Stimulated activated CD4-positive, alpha-beta T cell treated with anti-CD3 and anti-CD28 coated beads, Interleukin-1b, Interleukin-23, amount 100 ng/mL, for 24 hours (primary cell): ENCODE data around the gene KDM2B.
A peak's percentile ranks its signal among the peaks of the same experiment; 100 is the strongest.
"Not testable (repeated sequence)": the region's sequence is repeated elsewhere in the genome, so short reads cannot be mapped to it uniquely, and the experiment has no call there.

Experiments
- DNase-seq, 4 experiments: peaks; one replicate each; pipeline ENCODE4 v3.0.0-alpha.2; 2020; ENCODE audit warnings: low read depth in 4 of 4, low spot score in 1 of 4

Gene KDM2B

DNA sequence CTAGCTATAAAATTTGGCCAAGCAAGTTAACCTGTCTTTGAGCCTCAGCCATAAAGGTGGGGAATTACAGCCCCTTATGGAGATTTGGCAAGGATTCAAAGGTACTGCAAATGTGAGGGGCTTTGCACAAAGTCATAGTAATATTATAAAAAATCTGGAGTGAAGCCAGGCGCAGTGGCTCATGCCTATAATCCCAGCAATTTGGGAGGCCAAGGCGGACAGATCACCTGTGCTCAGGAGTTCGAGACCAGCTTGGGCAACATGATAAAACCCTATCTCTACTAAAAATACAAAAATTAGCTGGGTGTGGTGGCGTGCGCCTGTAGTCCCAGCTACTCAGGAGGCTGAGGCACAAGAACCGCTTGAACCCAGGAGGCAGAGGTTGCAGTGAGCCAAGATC is 4.1 kb upstream of the KDM2B start:
- DNase-seq, result not testable (repeated sequence)

DNA sequence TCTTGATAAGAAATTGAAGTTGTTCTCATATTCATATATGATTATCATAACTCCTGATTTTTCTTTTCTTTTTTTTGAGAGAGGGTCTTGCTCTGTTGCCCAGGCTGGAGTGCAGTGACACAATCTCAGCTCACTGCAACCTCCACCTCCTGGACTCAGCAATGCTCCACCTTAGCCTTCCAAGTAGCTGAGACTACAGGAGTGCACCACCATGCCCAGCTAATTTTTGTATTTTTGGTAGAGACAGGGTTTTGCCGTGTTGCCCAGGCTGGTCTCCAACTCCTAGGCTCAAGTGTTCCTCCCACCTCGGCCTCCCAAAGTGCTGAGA is 2.5 kb upstream of the KDM2B start:
- not testable (repeated sequence) for DNase-seq

DNA sequence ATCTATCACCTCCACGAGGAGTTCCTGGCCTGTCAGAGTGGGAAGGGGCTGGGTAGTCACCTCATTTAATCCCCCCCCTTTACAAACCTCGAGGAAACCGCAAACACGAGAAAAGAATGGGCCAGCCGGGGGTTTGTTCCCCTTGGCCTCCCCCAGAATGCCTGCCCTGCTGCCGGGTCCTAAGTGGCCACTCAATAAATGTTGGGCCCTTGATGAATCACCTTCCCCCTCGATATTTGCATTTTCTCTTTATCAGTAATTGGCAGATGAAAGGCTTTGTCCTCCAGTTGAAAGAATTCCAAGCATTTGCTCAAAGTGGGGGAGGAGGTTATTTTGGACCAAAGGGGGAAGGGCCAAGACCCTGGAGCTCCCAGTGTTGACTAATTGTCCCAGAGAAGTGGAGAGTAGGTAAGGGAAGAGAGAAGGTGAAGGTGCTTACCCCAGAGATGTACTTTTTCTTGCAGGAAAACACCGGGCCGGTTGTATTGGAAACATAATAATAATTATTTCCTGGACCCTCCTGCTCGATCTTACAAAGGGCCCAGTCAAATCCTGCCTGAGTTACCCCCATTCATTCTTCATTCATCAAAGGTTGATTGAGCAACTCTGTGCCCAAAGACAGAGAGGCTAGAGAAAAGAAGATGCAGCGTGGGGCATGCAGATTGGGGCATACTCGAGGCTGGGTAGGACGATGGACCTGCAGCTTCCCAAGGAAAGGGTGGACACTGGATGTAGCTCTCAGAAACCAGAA is 1.9 kb upstream of the KDM2B start:
- DNase-seq, result no peak

DNA sequence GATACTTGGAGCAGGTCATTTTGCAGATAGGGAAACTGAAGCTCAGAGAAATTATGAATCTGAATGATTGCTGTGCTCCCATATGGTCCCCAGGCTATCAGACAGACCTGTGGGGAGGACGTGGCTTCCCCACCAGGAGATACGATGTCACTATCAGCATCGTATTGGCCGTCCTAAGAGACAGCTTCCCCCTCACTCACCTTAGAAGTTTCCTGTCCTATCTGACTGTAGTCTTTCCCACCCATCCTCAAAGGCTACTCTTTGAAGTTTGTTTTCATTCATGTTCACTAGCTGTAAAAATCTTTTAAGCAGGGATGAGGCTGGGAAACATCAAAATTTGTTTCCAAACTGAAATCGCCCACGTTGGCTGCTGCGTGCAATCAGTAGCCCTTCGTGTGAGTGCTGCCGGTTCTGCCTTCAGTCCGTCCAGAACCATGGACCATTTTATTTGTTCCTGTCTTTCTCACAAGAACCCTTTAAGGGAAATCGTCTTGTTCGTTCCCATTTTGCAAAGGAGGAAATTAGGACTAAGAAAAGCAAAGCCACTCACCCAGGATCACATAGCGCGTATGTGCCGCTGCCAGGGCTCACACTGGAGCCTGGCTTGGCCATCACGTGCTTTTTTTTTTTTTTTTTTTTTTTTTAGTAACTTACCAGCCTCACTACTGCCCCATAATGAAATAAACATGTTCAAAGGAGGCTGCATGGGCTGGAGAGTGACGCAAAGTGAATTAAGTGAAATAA is 1.0 kb upstream of the KDM2B start:
- DNase-seq, result no peak

DNA sequence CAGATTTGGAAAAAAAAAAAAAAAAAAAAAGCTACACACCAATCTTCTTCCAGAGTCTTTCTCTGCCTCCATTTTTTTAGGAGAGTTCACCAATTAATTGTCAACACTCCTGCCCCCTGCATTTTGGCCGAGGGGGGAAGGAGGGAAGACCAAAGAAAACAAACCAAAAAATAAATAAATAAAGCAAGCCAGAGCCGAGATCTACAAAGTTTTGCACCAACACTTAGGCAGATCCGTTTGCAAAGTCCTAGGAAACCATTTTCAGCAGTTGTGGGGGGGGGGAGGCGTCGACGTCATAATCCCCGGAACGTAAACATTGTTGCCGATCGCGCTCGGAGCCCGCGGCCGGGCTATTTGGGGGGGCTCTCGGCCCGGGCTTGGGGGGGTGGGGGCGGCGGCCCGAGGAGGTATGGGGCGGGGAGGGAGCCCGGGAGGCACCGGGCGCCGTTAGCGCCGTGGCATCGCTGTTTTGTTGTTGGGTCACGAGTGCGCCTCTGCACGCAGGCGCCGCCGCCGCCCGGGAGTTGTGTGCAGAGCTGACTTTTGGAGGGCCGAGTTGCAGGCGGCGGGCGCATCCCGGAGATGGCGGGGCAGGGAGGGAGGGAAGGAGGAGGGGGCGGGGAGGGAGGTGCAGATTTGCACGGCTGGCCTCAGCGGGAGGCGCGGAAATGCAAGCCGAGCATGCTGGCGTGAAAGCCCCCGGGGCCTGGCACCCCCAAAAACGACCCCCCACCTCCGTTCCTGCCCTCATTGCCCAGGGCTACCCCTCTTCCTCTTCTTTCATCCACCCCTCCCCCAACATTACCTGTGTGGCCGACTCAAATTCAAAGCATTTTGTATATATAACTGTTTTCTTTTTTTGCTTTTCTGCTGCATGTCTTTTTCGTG is 598 bp downstream of the KDM2B start:
- peak in 3 of 4 experiments; percentile 48 to 61 (median 57) for DNase-seq

DNA sequence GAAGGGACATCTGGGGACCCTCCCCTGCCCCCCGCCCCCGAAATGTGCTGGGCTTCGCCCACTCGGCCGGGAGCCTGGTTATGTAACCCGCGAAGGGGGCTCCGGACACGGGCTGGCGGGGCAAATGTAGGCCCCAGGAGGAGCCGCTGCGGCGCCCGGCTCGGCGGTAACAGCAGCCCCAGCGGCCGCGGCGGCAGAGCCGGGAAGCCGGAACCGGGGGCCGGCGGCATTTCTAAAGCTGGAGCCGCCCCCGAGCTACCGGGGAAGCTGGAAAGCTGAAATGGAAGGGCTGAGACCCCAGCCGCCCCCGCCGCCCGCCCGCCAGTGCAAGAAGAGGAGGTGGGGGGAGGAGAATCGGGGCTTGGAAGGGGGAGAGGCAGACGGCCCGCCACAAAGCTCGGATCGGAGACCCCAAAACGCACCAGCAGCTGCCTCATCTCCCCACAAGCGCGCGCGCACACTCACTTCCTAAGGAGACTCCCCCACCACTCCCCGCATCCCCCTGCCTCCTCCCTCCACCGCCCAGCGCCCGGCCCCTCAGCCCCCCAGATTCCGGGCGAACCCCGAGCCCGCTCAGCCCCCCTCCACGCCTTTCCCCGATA is 1.5 kb downstream of the KDM2B start:
- no peak for DNase-seq

DNA sequence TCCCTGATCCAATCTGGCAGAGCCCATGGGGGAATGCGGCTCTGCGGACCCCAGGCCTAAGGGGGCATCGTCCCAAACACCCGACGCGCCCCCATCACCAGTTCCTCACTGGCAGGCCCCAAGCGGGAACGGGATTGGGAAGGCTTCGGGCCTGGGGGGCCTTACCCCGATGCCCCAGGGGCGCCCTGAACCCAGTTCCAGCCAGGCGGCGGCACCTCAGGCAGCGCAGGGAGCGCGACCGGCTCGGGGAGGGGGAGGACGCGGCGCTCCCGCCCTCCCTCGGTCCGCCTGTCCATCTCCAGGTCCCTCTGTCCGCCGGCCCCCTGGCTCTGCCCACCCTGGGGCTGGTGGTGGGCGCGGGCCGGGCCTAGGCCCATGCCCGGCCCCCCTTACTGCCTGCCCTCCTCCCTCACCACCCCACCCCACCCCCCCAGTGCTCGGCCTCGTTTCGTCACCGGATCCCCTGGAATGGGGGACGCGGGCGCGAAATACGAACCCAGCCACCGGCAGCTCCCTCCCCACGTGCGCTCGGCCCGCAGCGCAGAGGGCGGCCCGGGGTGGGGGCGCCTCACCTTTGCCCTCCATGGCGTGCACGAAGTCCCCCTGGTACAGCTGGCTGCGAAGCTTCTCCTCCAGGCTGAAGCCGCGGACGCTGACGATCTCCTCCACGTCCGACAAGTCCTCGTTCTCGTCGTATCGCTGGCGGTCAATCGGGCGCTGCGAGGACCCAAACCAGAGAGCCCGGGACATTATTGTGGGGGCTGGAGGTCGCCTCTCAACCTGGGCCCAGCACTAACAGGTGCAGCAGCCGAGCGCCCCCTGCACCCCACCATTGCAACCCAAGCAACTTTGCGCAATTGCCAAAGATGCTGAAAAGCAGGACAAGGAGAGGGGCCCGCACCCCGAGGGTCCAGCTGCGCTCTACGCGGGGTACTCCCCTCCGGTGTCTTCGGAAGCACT is 2.3 kb downstream of the KDM2B start:
- no peak for DNase-seq

DNA sequence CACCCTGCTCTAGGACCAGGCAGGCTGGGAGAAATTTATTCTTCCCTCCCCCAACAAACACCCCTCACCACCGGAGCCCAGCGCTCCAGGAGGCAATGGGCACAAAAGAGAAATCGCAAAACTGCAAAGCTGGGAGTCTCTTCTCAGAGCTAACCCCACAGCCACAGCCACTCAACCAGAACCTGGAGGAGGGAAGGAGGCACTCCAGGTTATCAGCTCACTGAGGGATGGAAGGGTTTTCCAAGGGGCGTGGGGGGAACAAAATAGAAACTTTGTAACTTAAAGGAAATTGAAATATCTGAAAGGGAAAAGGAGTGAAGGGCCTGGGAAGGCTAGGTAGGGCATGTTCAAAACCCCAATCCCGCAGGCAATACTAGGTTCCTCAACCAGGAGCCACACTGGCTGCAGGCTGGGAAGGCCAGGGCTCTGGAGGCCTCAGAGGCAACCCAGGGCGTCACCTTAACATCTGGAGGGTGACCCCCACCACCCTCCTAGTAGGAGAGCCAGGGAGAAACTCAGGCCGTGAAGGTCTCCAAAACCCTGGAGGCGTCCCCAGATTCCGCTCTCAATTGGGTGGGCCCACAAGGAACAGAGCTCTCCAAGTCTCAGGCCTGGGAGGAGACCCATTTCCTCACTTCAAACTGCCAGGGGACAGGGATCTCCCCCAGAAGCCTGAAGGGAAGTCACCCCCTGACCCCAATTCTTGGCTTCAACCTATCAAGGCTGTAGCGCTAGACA is 3.2 kb downstream of the KDM2B start:
- DNase-seq, result no peak

DNA sequence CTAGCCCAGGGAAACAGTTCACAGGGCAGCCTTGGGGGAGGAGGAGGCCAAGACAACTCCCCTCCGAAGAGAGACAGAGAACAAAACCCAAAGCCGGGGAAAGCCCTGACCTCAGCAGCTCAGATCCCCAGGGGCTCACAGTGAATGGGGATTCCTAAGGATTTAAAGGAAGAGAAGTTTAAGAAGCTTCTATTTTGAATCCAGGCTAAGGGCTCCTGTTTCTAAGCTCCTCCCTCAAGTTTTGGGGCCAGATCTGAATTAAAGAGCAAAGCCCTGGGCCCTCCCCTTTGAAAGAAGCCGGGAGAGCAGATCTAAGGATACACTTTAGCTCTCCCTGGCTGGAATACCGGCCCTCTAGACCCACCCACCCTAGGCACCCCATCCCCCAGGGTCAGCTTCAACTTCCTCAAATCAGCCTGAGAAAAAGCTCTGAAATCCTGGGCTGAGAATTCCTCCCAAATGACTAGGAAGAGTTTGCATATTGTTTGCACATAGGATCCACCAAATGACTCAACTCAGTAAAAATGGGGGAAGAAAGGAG is 3.9 kb downstream of the KDM2B start:
- DNase-seq, result no peak

DNA sequence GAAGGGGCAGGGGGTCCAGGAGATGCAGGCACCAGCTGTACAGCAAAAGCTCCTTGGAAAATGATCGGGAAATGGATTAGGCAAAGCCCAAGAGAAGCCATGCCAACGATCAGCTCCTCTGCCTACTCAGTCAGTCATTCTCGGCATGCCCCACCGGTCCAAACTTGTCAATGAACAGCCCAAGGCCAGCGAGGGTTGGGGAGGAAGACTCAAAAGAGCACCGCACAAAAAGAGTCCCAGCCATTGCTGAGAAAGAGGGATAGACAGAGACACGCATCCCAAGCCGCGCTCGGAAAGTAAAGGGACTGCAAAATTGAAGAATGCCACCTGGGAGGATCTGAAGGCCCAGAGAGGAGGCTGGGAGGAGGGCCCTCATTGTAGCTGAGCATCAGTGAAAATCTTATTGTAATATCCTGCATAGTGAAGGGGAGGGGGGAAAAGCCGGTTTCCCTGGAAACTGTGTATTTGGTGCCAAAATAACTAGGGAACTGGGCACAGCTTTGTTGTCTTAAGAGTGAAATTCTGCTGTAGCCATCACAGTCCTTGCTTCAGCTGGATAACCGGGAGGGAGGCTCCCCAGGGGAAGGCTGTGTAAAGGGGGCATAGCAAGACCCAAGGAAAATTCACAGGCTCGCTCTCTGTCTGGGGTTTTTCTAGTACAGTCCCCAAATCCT is 4.7 kb downstream of the KDM2B start:
- DNase-seq, result no peak

DNA sequence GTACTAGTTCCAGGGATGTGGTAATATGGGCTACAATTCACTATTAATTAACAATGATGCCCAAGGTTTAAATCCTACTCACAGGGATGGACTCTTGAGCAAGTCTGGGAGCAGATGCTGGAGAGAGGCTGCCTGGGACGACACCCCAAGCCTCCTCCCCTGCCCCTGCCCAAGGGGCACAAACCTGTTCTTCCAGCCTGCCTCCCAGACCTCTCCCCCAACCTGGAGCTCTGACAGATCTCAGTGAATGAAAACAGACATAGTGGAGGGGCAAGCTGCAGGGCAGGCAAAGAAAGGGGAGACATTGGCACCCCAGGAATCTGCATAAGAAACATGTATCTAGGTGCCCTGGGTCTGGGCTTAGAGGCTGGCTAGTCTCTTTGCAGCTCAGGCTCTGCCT is 5.8 kb downstream of the KDM2B start:
- no peak for DNase-seq

DNA sequence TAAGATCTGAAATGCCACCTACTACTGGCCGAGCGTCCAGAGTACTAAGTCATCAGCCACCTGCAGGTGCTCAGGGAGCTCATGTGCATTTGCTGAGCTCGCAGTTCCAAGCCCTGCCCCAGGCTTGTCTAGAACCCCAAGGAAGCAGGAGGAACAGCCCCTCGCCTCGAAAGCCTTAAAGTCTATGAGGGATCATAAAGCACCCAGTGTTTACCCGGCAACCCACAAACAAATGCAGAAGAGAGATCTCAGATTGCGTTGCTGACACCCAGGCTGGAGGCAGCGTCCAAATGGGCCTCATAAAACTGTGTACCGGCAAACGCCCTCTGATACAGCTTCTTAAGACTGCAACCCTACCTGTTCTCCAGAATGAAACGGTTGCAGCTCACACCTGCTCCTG is 6.8 kb downstream of the KDM2B start:
- no peak for DNase-seq

DNA sequence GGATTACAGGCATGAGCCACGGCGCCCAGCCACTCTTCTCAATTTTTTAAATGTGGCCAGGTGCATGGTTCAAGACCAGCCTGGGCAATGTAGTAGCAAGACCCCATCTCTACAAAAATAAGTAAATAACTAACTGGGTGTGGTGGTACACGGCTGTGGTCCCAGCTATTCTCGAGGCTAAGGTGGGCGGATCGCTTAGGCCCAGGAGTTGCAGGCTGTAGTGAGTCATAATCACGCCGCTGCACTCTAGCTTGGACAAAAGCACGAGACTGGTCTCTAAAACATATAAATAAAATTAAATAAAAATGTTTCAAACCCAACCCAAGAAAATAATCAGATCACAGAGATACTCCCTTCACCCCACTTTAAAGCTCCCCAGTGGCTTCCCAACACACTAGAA is 8.9 kb downstream of the KDM2B start:
- DNase-seq, result no peak

DNA sequence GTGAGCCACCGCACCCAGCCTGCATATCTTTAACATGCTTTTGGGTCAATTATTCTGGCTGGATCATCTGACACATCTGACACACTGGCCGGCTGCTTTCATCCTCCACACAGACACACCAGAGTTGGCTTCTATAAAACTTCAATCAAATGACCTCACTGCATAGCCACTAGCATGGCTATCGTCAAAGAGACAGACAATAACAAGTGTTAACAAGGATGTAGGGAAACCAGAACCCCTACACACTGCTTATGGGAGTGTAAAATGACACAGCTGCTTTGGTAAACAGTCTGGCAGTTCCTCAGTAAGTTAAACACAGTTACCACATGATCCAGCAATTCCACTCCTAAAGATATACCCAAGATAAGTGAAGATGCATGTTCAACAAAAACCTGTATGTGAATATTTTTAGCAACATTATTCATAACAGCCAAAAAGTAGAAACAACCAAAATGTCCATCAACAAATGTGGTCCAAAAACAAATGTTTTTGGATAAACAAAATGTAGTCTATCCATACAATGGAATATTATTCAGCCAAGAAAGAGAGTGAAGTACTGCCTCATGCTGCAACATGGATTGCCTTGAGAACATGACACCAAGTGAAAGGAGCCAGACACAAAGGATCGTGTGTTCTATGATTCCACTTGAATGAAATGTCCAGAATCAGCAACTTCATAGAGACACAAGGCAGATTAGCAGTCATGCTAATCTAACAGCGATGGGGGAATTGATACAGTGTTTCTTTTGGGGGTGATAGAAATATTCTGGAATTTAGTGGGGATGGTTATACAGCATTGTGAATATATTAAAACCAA is 10.1 kb downstream of the KDM2B start:
- no peak for DNase-seq

DNA sequence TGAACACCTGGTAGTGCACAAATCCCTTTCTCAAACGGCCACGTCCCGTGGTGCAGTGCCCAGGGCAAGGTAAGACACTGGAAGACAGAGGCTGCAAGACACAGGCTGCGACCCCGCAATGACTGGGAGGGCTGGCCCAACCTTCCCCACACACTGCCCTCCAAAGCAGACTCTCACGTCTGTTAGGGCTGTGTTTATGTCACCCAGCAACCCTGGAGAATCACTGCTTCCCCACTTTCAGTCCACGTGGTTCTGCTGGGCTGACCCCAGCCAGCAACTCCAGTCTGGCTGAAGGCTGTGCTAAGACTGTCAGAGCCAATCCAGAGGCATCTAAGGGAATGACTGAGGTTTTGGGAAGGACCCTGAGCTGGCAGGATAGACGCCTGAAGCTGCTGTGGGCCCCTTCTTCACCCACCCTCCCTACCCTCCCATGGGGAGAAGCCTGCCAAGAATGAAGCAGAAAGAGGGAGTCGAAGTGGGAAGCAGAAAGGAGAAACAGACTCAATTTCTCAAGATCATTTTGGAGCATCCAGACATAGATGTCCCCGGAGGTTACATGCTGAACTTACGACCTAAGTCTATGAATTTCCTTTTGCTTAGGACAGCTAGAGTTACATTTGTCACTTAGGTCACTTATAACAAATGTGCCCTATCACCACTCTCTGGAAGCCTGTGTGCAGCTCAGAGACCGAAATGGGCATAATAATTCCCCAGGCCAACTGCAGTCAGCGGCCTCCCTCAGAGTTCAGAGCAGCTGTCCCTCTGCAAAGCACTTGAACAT is 11.7 kb downstream of the KDM2B start:
- no peak for DNase-seq

DNA sequence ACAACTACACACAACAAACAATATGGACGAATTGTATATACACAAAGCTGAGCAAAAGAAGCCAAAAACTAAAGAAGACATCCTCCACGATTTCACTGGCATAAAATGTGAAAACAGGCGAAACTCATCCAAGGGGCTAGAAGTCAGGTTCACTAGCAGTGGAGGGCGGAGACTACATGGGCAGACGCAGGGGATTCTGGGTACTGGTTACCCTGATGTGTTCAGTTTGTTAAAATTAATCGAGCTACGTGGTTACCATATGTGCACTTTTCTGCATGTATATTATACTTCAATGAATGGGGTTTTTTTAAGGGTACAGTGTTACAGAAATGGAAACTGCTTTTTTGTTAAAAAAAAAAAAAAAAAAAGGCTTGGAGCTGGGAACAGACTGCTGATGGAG is 12.3 kb downstream of the KDM2B start:
- no peak for DNase-seq

DNA sequence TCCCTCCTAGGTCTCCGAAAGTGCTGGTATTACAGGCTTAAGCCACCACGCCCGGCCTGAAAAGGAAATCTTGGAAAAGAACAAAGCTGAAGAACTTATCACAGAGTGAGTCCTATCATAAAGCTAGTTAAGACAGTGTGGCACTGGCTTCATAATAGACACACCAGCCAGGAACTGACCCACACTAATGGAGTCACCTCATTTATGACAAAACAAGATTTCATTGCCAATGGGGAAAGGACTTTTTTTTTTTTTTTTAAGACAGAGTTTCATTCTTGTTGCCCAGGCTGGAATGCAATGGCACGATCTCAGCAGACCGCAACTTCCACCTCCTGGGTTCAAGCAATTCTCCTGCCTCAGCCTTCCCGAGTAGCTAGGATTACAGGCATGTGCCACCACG is 15.7 kb downstream of the KDM2B start:
- DNase-seq, result no peak
